HG02973 (cell line): ENCODE results near the gene ZNF581.

ENCODE experiments used
- ATAC-seq: cut with Tn5 transposase; IDR thresholded peaks from one replicate; pipeline ENCODE4 v1.9.1; 2021; ENCODE audit warnings: moderate library complexity; ENCODE audit not compliant: unreplicated experiment

The ZNF581 gene

GRCh38 chr19:55677572-55678028 is 34.2 kb downstream of the ZNF581 start:
- ATAC-seq: no peak

- ATAC-seq: peak; percentile 65
Observed at GRCh38 chr19:55678121-55678671, 34.7 kb downstream of the ZNF581 start.

- ATAC-seq: no peak
Observed at GRCh38 chr19:55679343-55680257, 36.2 kb downstream of the ZNF581 start.

GRCh38 chr19:55680339-55681130 is 37.1 kb downstream of the ZNF581 start:
- ATAC-seq: no peak

GRCh38 chr19:55681131-55682092 is 38.0 kb downstream of the ZNF581 start:
- ATAC-seq: no peak

- ATAC-seq: no peak
Observed at GRCh38 chr19:55683449-55684261, 40.2 kb downstream of the ZNF581 start.

GRCh38 chr19:55684946-55685681 is 41.7 kb downstream of the ZNF581 start:
- ATAC-seq: no peak

- no peak for ATAC-seq
Observed at GRCh38 chr19:55685776-55686175, 42.3 kb downstream of the ZNF581 start.

- ATAC-seq: no peak
Observed at GRCh38 chr19:55686311-55687050, 43.0 kb downstream of the ZNF581 start.

GRCh38 chr19:55687281-55688201 is 44.1 kb downstream of the ZNF581 start:
- no peak for ATAC-seq

GRCh38 chr19:55688422-55689218 is 45.2 kb downstream of the ZNF581 start:
- no peak for ATAC-seq

- ATAC-seq: no peak
Observed at GRCh38 chr19:55689411-55690108, 46.1 kb downstream of the ZNF581 start.

GRCh38 chr19:55690109-55690768 is 46.8 kb downstream of the ZNF581 start:
- no peak for ATAC-seq

- no peak for ATAC-seq
Observed at GRCh38 chr19:55690769-55691545, 47.5 kb downstream of the ZNF581 start.
